SK-N-SH treated with all-trans-retinoic acid at 6 μM for 48 hours (cell line): Measurements from ENCODE around the gene KDM4C.

Source experiments
- ATAC-seq: fragments of 200-7000 bp; cut with Tn5 transposase; 3 replicates; pipeline ENCODE4 v1.9.1; 2020; ENCODE audit warnings: mild to moderate bottlenecking, moderate library complexity
- ARNTL ChIP-seq: fragments of 450-650 bp; formaldehyde crosslinking; IDR thresholded peaks from 2 replicates; pipeline ENCODE4 v1.5.0; 2020; ENCODE audit warnings: low read depth, mild to moderate bottlenecking, moderate library complexity, borderline replicate concordance
- BACH2 ChIP-seq: fragments of 250-450 bp; sonication (Bioruptor Pico); IDR thresholded peaks from 2 replicates; pipeline ENCODE4 v1.9.0; 2021; ENCODE audit warnings: mild to moderate bottlenecking, borderline replicate concordance
- CSDC2 ChIP-seq: fragments of 250-450 bp; sonication (Bioruptor Pico); IDR thresholded peaks from 2 replicates; pipeline ENCODE4 v1.5.0; 2020; ENCODE audit warnings: mild to moderate bottlenecking, moderate library complexity
- ESRRG ChIP-seq: fragments of 250-450 bp; sonication (Bioruptor Pico); IDR thresholded peaks from 2 replicates; pipeline ENCODE4 v1.6.1; 2021; ENCODE audit warnings: mild to moderate bottlenecking
- GLIS3 ChIP-seq: fragments of 250-450 bp; sonication (Bioruptor Pico); IDR thresholded peaks from 2 replicates; pipeline ENCODE4 v1.5.0; 2020; ENCODE audit warnings: mild to moderate bottlenecking, moderate library complexity
- ISL1 ChIP-seq: fragments of 250-450 bp; sonication (Bioruptor Pico); IDR thresholded peaks from 2 replicates; pipeline ENCODE4 v2.1.2; 2022; ENCODE audit warnings: mild to moderate bottlenecking, moderate library complexity
- OSR1 ChIP-seq: fragments of 250-450 bp; sonication (Bioruptor Pico); IDR thresholded peaks from 2 replicates; pipeline ENCODE4 v1.8.0; 2022; ENCODE audit warnings: moderate library complexity, mild to moderate bottlenecking, inconsistent platforms
- PPARA ChIP-seq: fragments of 250-450 bp; sonication (Bioruptor Pico); IDR thresholded peaks from 2 replicates; pipeline ENCODE4 v1.5.0; 2020; ENCODE audit warnings: mild to moderate bottlenecking, borderline replicate concordance
- RARB ChIP-seq: fragments of 250-450 bp; sonication (Bioruptor Pico); IDR thresholded peaks from 2 replicates; pipeline ENCODE4 v1.8.0; 2021; ENCODE audit warnings: mild to moderate bottlenecking, moderate library complexity
- SNAI2 ChIP-seq: fragments of 250-450 bp; sonication (Bioruptor Pico); IDR thresholded peaks from 2 replicates; pipeline ENCODE4 v1.5.0; 2020; ENCODE audit warnings: mild to moderate bottlenecking, moderate library complexity
- TCF4 ChIP-seq: fragments of 250-450 bp; sonication (Bioruptor Pico); IDR thresholded peaks from 2 replicates; pipeline ENCODE4 v1.8.0; 2021; ENCODE audit warnings: mild to moderate bottlenecking, moderate library complexity, borderline replicate concordance
- TOX ChIP-seq: fragments of 250-450 bp; sonication (Bioruptor Pico); IDR thresholded peaks from 2 replicates; pipeline ENCODE4 v1.8.0; 2021; ENCODE audit warnings: mild to moderate bottlenecking, moderate library complexity, borderline replicate concordance
- ZC3H10 ChIP-seq: fragments of 250-450 bp; sonication (Bioruptor Pico); IDR thresholded peaks from 2 replicates; pipeline ENCODE4 v1.5.1; 2021; ENCODE audit warnings: mild to moderate bottlenecking, moderate library complexity
- ZFP3 ChIP-seq: fragments of 250-450 bp; sonication (Bioruptor Pico); IDR thresholded peaks from 2 replicates; pipeline ENCODE4 v1.5.0; 2020; ENCODE audit warnings: mild to moderate bottlenecking, moderate library complexity
- ZFP30 ChIP-seq: fragments of 450-650 bp; formaldehyde crosslinking; IDR thresholded peaks from 2 replicates; pipeline ENCODE4 v1.5.0; 2022; ENCODE audit warnings: mild to moderate bottlenecking, moderate library complexity
- ZNF565 ChIP-seq: fragments of 450-650 bp; formaldehyde crosslinking; conservative IDR thresholded peaks from 2 replicates; pipeline ENCODE4 v1.5.0; 2020; ENCODE audit warnings: low read depth, mild to moderate bottlenecking, moderate library complexity
- ZNF70 ChIP-seq: fragments of 450-650 bp; formaldehyde crosslinking; IDR thresholded peaks from 2 replicates; pipeline ENCODE4 v1.5.0; 2020; ENCODE audit warnings: mild to moderate bottlenecking, moderate library complexity
- ZNF8 ChIP-seq: fragments of 450-650 bp; formaldehyde crosslinking; IDR thresholded peaks from 2 replicates; pipeline ENCODE4 v1.5.0; 2020; ENCODE audit warnings: mild to moderate bottlenecking, moderate library complexity
- TF ChIP-seq, protein P1 (sequence below): fragments of 250-450 bp; sonication (Bioruptor Pico); IDR thresholded peaks from 2 replicates; pipeline ENCODE4 v1.8.0; 2020; ENCODE audit warnings: mild to moderate bottlenecking, moderate library complexity, borderline replicate concordance
- TF ChIP-seq, protein P2 (sequence below): fragments of 250-450 bp; sonication (Bioruptor Pico); IDR thresholded peaks from 2 replicates; pipeline ENCODE4 v1.5.1; 2020; ENCODE audit warnings: low read depth, mild to moderate bottlenecking, moderate library complexity
- TF ChIP-seq, protein P3 (sequence below): fragments of 250-450 bp; sonication (Bioruptor Pico); IDR thresholded peaks from 2 replicates; pipeline ENCODE4 v1.5.1; 2021; ENCODE audit warnings: mild to moderate bottlenecking, moderate library complexity
- TF ChIP-seq, protein P4 (sequence below): fragments of 250-450 bp; sonication (Bioruptor Pico); IDR thresholded peaks from 2 replicates; pipeline ENCODE4 v1.8.0; 2021; ENCODE audit warnings: low read depth, mild to moderate bottlenecking, moderate library complexity, borderline replicate concordance
- TF ChIP-seq, protein P5 (sequence below): fragments of 250-450 bp; sonication (Bioruptor Pico); IDR thresholded peaks from 2 replicates; pipeline ENCODE4 v1.5.0; 2020; ENCODE audit warnings: mild to moderate bottlenecking, moderate library complexity

Gene KDM4C

DNA sequence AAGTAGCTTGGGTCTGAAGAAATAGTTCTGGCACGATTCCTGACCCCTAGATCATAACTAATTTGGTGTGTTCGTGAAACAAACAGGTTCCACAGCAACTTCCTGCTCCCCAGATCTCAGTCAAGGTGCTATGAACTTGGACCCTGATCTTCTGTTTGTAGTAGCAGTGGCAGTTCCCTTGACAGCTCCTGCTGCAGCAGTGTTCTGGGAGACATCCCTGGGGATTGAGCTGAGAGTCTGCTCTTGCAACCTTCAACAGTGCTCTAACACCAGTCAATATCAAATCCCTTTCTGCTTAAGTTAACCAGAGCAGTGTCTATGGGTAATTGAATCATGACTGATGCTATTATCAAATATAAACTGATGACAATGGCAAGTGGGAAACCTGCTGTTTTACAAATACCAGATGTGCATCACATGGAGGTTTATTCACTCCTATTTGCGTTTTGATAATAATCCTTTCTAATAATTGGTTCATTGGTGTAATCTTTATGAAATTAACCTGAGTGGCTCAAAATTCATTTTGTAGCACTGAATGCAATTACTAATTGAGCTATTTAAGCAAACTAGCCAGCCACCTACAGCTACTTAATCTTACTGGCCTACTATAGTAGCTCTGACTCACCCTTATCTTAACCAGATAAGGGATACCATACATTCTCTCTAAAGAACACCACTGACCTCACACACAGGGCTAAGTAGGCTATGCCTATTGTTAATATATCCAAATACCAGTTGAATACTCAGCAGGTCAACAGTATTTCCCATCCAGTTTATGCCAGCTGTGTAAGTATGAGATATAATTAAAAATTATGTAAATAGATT lies 21.9 kb downstream of the KDM4C start (continued):
- TF ChIP-seq, protein P1, sequence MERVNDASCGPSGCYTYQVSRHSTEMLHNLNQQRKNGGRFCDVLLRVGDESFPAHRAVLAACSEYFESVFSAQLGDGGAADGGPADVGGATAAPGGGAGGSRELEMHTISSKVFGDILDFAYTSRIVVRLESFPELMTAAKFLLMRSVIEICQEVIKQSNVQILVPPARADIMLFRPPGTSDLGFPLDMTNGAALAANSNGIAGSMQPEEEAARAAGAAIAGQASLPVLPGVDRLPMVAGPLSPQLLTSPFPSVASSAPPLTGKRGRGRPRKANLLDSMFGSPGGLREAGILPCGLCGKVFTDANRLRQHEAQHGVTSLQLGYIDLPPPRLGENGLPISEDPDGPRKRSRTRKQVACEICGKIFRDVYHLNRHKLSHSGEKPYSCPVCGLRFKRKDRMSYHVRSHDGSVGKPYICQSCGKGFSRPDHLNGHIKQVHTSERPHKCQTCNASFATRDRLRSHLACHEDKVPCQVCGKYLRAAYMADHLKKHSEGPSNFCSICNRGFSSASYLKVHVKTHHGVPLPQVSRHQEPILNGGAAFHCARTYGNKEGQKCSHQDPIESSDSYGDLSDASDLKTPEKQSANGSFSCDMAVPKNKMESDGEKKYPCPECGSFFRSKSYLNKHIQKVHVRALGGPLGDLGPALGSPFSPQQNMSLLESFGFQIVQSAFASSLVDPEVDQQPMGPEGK (CRISPR knock-in tag) = no peak; the same call in 1 of the 2 replicates
- peak; percentile 36; the same call in 1 of the 2 replicates for TF ChIP-seq ZNF70 (CRISPR knock-in tag)
- TF ChIP-seq RARB = no peak
- TF ChIP-seq BACH2 (CRISPR knock-in tag) = no peak
- TF ChIP-seq, protein P2, sequence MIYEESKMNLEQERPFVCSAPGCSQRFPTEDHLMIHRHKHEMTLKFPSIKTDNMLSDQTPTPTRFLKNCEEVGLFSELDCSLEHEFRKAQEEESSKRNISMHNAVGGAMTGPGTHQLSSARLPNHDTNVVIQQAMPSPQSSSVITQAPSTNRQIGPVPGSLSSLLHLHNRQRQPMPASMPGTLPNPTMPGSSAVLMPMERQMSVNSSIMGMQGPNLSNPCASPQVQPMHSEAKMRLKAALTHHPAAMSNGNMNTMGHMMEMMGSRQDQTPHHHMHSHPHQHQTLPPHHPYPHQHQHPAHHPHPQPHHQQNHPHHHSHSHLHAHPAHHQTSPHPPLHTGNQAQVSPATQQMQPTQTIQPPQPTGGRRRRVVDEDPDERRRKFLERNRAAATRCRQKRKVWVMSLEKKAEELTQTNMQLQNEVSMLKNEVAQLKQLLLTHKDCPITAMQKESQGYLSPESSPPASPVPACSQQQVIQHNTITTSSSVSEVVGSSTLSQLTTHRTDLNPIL = 0 out of 2 replicates have a peak, but pooled peaks have one; percentile 5
- no peak for TF ChIP-seq PPARA (CRISPR knock-in tag)
- TF ChIP-seq ZNF565 (CRISPR knock-in tag) = no peak
- peak; percentile 55 for TF ChIP-seq ZNF8 (CRISPR knock-in tag)
- TF ChIP-seq, all 23 proteins: peak for 9

DNA sequence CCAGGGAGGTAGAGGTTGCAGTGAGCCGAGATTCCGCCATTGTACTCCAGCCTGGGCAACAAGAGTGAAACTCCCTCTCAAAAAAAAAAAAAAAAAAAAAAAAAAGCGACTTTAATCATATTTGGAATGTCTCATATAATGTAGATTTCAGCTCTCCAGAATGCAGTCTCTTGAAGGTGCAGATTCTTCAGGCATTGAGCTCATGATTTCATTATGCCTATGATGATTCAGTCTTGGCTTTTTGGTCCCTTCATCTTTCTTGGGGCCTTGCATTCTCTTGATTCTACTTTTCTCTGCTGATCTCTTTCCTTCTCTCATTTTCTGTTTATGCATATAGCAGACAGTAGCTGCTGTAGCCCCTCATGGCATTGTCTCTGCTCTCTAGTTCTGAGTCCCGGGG lies 22.9 kb downstream of the KDM4C start:
- TF ChIP-seq SNAI2 (no peak), ISL1 (peak; percentile 43)
- TF ChIP-seq, protein P2 = 0 out of 2 replicates have a peak, but pooled peaks have one; percentile 21
- TF ChIP-seq, all 23 proteins: peak for 2
- ATAC-seq = peak; percentile 53

DNA sequence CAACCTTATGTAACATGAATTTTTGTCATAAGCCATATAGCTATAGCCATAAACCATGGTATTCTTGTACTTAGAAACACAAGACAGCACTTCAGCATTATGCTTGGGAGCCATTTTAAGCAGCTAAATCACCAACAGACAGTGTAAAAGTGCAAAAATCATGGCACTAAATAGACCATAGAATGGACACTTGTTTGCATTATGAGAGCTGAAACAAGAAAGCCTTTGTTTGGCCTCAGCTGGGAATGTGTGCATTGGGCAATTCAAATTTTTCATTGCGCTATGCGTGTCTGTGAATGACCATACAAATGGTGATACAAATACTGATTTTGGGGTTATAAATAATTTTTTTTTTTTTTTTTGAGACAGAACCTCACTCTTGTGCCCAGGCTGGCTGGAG lies 23.7 kb downstream of the KDM4C start:
- TF ChIP-seq ESRRG (CRISPR knock-in tag) (no peak), TOX (CRISPR knock-in tag) (no peak), ZNF8 (CRISPR knock-in tag) (no peak), BACH2 (CRISPR knock-in tag) (no peak), ZFP30 (no peak), CSDC2 (CRISPR knock-in tag) (no peak), GLIS3 (CRISPR knock-in tag) (no peak), ZNF70 (CRISPR knock-in tag) (no peak), TCF4 (CRISPR knock-in tag) (no peak), ARNTL (CRISPR knock-in tag) (no peak), PPARA (CRISPR knock-in tag) (no peak)
- TF ChIP-seq, protein P3, sequence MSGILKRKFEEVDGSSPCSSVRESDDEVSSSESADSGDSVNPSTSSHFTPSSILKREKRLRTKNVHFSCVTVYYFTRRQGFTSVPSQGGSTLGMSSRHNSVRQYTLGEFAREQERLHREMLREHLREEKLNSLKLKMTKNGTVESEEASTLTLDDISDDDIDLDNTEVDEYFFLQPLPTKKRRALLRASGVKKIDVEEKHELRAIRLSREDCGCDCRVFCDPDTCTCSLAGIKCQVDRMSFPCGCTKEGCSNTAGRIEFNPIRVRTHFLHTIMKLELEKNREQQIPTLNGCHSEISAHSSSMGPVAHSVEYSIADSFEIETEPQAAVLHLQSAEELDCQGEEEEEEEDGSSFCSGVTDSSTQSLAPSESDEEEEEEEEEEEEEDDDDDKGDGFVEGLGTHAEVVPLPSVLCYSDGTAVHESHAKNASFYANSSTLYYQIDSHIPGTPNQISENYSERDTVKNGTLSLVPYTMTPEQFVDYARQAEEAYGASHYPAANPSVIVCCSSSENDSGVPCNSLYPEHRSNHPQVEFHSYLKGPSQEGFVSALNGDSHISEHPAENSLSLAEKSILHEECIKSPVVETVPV (CRISPR knock-in tag) = no peak
- TF ChIP-seq, protein P4, sequence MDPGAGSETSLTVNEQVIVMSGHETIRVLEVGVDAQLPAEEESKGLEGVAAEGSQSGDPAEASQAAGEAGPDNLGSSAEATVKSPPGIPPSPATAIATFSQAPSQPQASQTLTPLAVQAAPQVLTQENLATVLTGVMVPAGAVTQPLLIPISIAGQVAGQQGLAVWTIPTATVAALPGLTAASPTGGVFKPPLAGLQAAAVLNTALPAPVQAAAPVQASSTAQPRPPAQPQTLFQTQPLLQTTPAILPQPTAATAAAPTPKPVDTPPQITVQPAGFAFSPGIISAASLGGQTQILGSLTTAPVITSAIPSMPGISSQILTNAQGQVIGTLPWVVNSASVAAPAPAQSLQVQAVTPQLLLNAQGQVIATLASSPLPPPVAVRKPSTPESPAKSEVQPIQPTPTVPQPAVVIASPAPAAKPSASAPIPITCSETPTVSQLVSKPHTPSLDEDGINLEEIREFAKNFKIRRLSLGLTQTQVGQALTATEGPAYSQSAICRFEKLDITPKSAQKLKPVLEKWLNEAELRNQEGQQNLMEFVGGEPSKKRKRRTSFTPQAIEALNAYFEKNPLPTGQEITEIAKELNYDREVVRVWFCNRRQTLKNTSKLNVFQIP = no peak
- TF ChIP-seq, all 23 proteins: peak for 0
- ATAC-seq = no peak

DNA sequence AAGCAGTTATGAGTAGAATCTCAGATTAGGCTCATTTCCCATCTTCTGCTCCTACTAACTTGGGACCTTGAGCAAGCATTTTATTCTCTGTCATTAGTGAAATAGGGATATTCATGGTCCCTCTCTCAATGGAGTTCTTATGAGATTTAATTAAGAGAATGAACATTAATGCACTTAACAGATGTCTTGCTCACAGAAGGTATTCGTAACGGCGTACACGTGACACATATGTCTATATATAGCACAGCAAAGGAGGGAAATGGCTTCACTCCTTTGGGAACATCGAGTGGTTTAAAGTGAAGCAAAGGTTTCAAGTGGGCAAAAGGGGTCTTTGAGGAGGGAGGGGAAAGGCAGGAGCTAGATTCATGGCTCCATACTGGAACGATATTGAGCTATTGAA lies 24.6 kb downstream of the KDM4C start:
- no peak for ATAC-seq
- TF ChIP-seq ZNF8 (CRISPR knock-in tag) (no peak), ZNF70 (CRISPR knock-in tag) (no peak), ZC3H10 (CRISPR knock-in tag) (no peak), ZNF565 (CRISPR knock-in tag) (no peak), OSR1 (CRISPR knock-in tag) (no peak), ZFP30 (no peak), TCF4 (CRISPR knock-in tag) (no peak), ZFP3 (CRISPR knock-in tag) (no peak), RARB (no peak)
- TF ChIP-seq, protein P2 = no peak
- TF ChIP-seq, protein P5, sequence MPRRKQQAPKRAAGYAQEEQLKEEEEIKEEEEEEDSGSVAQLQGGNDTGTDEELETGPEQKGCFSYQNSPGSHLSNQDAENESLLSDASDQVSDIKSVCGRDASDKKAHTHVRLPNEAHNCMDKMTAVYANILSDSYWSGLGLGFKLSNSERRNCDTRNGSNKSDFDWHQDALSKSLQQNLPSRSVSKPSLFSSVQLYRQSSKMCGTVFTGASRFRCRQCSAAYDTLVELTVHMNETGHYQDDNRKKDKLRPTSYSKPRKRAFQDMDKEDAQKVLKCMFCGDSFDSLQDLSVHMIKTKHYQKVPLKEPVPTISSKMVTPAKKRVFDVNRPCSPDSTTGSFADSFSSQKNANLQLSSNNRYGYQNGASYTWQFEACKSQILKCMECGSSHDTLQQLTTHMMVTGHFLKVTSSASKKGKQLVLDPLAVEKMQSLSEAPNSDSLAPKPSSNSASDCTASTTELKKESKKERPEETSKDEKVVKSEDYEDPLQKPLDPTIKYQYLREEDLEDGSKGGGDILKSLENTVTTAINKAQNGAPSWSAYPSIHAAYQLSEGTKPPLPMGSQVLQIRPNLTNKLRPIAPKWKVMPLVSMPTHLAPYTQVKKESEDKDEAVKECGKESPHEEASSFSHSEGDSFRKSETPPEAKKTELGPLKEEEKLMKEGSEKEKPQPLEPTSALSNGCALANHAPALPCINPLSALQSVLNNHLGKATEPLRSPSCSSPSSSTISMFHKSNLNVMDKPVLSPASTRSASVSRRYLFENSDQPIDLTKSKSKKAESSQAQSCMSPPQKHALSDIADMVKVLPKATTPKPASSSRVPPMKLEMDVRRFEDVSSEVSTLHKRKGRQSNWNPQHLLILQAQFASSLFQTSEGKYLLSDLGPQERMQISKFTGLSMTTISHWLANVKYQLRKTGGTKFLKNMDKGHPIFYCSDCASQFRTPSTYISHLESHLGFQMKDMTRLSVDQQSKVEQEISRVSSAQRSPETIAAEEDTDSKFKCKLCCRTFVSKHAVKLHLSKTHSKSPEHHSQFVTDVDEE (CRISPR knock-in tag) = no peak
